Activated T-cell treated with anti-CD3 and anti-CD28 coated beads, Interleukin-2, amount 50 U/mL, for 48 hours (primary cell): Measurements from ENCODE around the gene SH2D3C.

Source experiments
- DNase-seq, 2 experiments: peaks; one replicate each; pipeline ENCODE4 v3.0.0-alpha.2; 2020

The SH2D3C gene

DNA sequence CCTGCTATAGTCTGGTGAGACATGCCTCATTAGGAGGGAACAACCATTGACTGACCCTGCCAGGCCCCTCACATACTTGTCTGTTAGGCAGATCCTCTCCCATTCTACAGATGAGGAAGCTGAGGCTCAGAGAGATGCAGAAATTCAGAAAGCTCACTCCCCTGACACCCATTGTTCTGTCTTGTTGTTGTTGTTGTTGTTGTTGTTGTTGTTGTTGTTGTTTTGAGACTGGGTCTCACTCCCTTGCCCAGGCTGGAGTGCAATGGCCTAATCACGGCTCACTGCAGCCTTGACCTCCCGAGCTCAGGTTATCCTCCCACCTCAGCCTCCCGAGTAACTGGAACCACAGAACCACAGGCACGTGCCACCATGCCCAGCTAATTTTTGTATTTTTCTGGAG lies 84.8 kb downstream of the SH2D3C start:
- DNase-seq: no peak

- no peak for DNase-seq
Observed at GRCh38 chr9:127693143-127693542, 85.3 kb downstream of the SH2D3C start.

DNA sequence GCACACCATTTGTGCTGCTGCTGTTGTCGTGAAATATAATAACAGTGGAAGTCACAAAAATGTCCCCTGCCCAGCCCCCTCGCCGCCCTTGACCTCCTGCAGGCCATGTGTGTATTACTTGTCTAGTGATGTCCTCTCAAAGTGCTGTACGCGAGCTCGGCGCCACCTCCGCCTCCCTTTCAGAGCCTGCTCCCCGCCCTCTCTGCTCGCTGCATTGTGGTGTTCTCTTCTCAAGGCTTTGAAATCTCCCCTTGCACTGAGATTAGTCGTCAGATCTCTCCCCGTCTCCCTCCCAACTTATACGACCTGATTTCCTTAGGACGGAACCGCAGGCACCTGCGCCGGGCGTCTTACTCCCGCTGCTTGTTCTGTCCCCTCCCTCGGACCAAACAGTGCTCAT lies 86.4 kb downstream of the SH2D3C start:
- no peak for DNase-seq

DNA sequence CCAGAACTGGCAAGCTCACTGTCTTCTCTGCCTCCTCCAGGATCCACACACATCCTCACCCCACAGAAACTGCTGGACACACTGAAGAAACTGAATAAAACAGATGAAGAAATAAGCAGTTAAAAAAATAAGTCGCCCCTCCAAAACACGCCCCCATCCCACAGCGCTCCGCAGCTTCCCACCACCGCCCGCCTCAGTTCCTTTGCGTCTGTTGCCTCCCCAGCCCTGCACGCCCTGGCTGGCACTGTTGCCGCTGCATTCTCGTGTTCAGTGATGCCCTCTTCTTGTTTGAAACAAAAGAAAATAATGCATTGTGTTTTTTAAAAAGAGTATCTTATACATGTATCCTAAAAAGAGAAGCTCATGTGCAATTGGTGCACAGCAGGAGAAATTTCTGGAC lies 87.7 kb downstream of the SH2D3C start:
- no peak for DNase-seq

DNA sequence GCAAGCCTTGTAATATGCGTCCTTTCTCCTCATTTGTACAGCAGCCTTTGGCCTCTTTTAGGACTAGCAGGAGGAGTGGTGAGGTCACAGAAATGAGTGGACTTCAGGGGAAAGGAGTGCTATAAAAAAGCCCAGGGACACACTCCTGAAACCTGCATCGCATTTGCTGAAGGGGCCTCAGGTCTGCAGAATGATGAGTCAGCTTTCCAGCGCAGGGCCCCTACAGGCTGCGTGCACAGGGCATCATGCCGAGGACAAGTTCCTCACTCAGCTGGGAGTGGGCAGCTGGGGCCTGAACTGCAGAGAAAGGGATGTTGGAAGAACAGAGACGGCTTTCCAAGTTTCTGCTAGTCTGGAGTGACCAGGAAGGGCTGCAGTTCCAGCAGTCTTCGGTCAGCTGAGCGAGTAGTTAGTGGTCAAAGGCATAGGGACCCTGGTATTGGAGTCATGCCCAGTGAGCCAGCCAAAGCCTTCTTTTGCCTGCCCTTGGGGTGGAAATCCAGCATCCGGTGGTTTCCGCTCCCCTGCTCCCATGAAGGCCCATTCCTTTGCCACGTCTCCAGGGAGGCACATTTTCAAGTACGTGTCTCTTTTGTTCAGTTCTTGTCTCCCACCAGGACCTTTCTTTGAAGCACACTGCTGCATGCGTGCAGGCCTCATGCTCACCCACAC lies 89.0 kb downstream of the SH2D3C start:
- DNase-seq: no peak
